ENCODE results near the gene RTN4R.

Gene RTN4R

GRCh38 chr22:20210473-20211059, 57.6 kb downstream of the RTN4R start:
- no peak overlapping the region for H3K4me2 ChIP-seq (ENCODE audit: low read depth, low read length, poor library complexity, severe bottlenecking)
- no peaks in the 10 kb centered on the region for H3F3A ChIP-seq (ENCODE audit: low read depth)
- peaks cover 18% of the 10 kb centered on the region for H3K4me1 ChIP-seq (ENCODE audit: insufficient read depth, low read length, poor library complexity, severe bottlenecking)
- no peak overlapping the region for H2AFZ ChIP-seq (ENCODE audit: low read length)
- H3K9me3 ChIP-seq (ENCODE audit: insufficient read depth, low read depth, low read length), result no peaks in the 10 kb centered on the region
- no peak overlapping the region for H3K4me3 ChIP-seq (ENCODE audit: low read length, poor library complexity, severe bottlenecking)
- peaks cover 15% of the 10 kb centered on the region; the same call in 1 of the 2 replicates for H3K79me2 ChIP-seq (ENCODE audit: insufficient read depth, low read length)
- no peaks in the 10 kb centered on the region for H3K27me3 ChIP-seq (ENCODE audit: insufficient read depth, low read length, poor library complexity, severe bottlenecking)
- H3K9me2 ChIP-seq (replicated peaks; ENCODE audit: low read depth, low read length), result no peaks in the 10 kb centered on the region
- H4K20me1 ChIP-seq (ENCODE audit: insufficient read depth, low read length, poor library complexity, severe bottlenecking), result no peaks in the 10 kb centered on the region
- no peak for TF ChIP-seq EZH2phosphoT487 (IDR thresholded peaks at IDR 0.05; ENCODE audit: borderline replicate concordance)
- no peak for TF ChIP-seq CTCF (conservative IDR thresholded peaks at IDR 0.05; ENCODE audit: low read length)
- no peaks in the 10 kb centered on the region for H3K36me3 ChIP-seq (ENCODE audit: insufficient read depth, low read length)
- H3K9ac ChIP-seq (ENCODE audit: low read depth, low read length, poor library complexity, severe bottlenecking), result no peak overlapping the region

- H3K79me2 ChIP-seq (ENCODE audit: insufficient read depth, low read length), result peaks cover 15% of the 10 kb centered on the region; the same call in 1 of the 2 replicates
- H2AFZ ChIP-seq (ENCODE audit: low read length), result no peak overlapping the region
- no peaks in the 10 kb centered on the region for H3K9me3 ChIP-seq (ENCODE audit: insufficient read depth, low read depth, low read length)
- H3K4me2 ChIP-seq (ENCODE audit: low read depth, low read length, poor library complexity, severe bottlenecking), result no peak overlapping the region
- no peaks in the 10 kb centered on the region for H3K9me2 ChIP-seq (replicated peaks; ENCODE audit: low read depth, low read length)
- no peaks in the 10 kb centered on the region for H3F3A ChIP-seq (ENCODE audit: low read depth)
- H3K36me3 ChIP-seq (ENCODE audit: insufficient read depth, low read length), result no peaks in the 10 kb centered on the region
- H3K4me1 ChIP-seq (ENCODE audit: insufficient read depth, low read length, poor library complexity, severe bottlenecking), result peaks cover 20% of the 10 kb centered on the region
- H3K9ac ChIP-seq (ENCODE audit: low read depth, low read length, poor library complexity, severe bottlenecking), result no peak overlapping the region
- TF ChIP-seq EZH2phosphoT487 (IDR thresholded peaks at IDR 0.05; ENCODE audit: borderline replicate concordance) (no peak), CTCF (conservative IDR thresholded peaks at IDR 0.05; ENCODE audit: low read length) (no peak)
- H4K20me1 ChIP-seq (ENCODE audit: insufficient read depth, low read length, poor library complexity, severe bottlenecking), result no peaks in the 10 kb centered on the region
- H3K27me3 ChIP-seq (ENCODE audit: insufficient read depth, low read length, poor library complexity, severe bottlenecking), result no peaks in the 10 kb centered on the region
- no peak overlapping the region for H3K4me3 ChIP-seq (ENCODE audit: low read length, poor library complexity, severe bottlenecking)
Observed at GRCh38 chr22:20209761-20210250, 58.3 kb downstream of the RTN4R start.

- no peak for TF ChIP-seq CTCF (conservative IDR thresholded peaks at IDR 0.05; ENCODE audit: low read length)
- H3K9me2 ChIP-seq (replicated peaks; ENCODE audit: low read depth, low read length), result no peaks in the 10 kb centered on the region
Observed at GRCh38 chr22:20208713-20209310, 59.3 kb downstream of the RTN4R start.

More at GRCh38 chr22:20208713-20209310, 59.3 kb downstream of the RTN4R start:
- Histone ChIP-seq H3K9me3 (ENCODE audit: insufficient read depth, low read depth, low read length) (no peaks in the 10 kb centered on the region), H3K4me2 (ENCODE audit: low read depth, low read length, poor library complexity, severe bottlenecking) (no peak overlapping the region), H4K20me1 (ENCODE audit: insufficient read depth, low read length, poor library complexity, severe bottlenecking) (no peaks in the 10 kb centered on the region), H3K36me3 (ENCODE audit: insufficient read depth, low read length) (no peaks in the 10 kb centered on the region), H3K27me3 (ENCODE audit: insufficient read depth, low read length, poor library complexity, severe bottlenecking) (no peaks in the 10 kb centered on the region), H3F3A (ENCODE audit: low read depth) (no peaks in the 10 kb centered on the region), H3K79me2 (ENCODE audit: insufficient read depth, low read length) (peaks cover 15% of the 10 kb centered on the region; the same call in 1 of the 2 replicates), H3K4me3 (ENCODE audit: low read length, poor library complexity, severe bottlenecking) (no peak overlapping the region), H2AFZ (ENCODE audit: low read length) (no peak overlapping the region), H3K4me1 (ENCODE audit: insufficient read depth, low read length, poor library complexity, severe bottlenecking) (peaks cover 20% of the 10 kb centered on the region), H3K9ac (ENCODE audit: low read depth, low read length, poor library complexity, severe bottlenecking) (no peak overlapping the region)

Measured in Loucy (cell line).